Spleen (tissue), 11 donors: ENCODE results near the gene MIPEP. TPM values are rescaled to one million over a fixed set of nuclear protein-coding genes. Genes with fewer than 3 reads are reported as not detected.

ENCODE experiments used
- DNase-seq: peaks from one replicate; pipeline ENCODE4 v3.0.0-alpha.2; 2020
- H3K27ac ChIP-seq, 8 donors: fragments of 200-600 bp; sonication (generic) in 7 of 8; 1 replicate in 4 of 8; 2 replicates in 4 of 8; pipeline versions ENCODE4 v1.5.0 to v1.8.0; 2016 to 2021; ENCODE audit warnings: inconsistent platforms in 4 of 8, mild to moderate bottlenecking in 4 of 8, moderate library complexity in 1 of 8
- H3K27me3 ChIP-seq, 7 donors: fragments of 200-600 bp; sonication (generic) in 6 of 7; replicated peaks in 1 of 7; 1 replicate in 4 of 7; 2 replicates in 3 of 7; pipeline versions ENCODE4 v1.5.0 to v1.8.0; 2016 to 2021; ENCODE audit warnings: inconsistent platforms in 3 of 7, mild to moderate bottlenecking in 1 of 7
- H3K36me3 ChIP-seq, 6 donors: fragments of 200-600 bp; sonication (generic) in 5 of 6; 1 replicate in 4 of 6; 2 replicates in 2 of 6; pipeline versions ENCODE4 v1.5.0 to v1.8.0; 2016 to 2021; ENCODE audit warnings: inconsistent platforms in 2 of 6
- H3K4me1 ChIP-seq, 6 donors: fragments of 200-600 bp; sonication (generic) in 5 of 6; 1 replicate in 3 of 6; 2 replicates in 3 of 6; pipeline versions ENCODE4 v1.5.0 to v1.8.0; 2016 to 2021; ENCODE audit warnings: inconsistent platforms in 3 of 6
- H3K4me3 ChIP-seq, 8 donors: fragments of 200-600 bp; sonication (generic) in 7 of 8; 1 replicate in 4 of 8; 2 replicates in 4 of 8; pipeline versions ENCODE4 v1.5.0 to v1.8.0; 2016 to 2021; ENCODE audit warnings: inconsistent platforms in 4 of 8, mild to moderate bottlenecking in 4 of 8, moderate library complexity in 2 of 8
- H3K9me3 ChIP-seq, 8 donors: fragments of 200-600 bp; sonication (generic) in 7 of 8; 1 replicate in 4 of 8; 2 replicates in 4 of 8; pipeline versions ENCODE4 v1.5.0 to v1.8.0; 2016 to 2021; ENCODE audit warnings: inconsistent platforms in 4 of 8
- CTCF ChIP-seq, 11 experiments: fragments of 200-600 bp in 7 of 11; fragments of 450-650 bp in 4 of 11; sonication (generic) in 4 of 11; IDR thresholded peaks in 8 of 11; conservative IDR thresholded peaks in 3 of 11; 1 replicate in 7 of 11; 2 replicates in 4 of 11; pipeline versions ENCODE4 v1.4.0 to v1.8.0; 2016 to 2021; ENCODE audit warnings: antibody characterized with exemption in 11 of 11, inconsistent platforms in 4 of 11, mild to moderate bottlenecking in 1 of 11
- POLR2A ChIP-seq, 3 donors: fragments of 450-650 bp; IDR thresholded peaks; one replicate each; pipeline ENCODE4 v1.5.1; 2017; ENCODE audit warnings: antibody characterized with exemption in 3 of 3, mild to moderate bottlenecking in 1 of 3
- POLR2AphosphoS5 ChIP-seq, 3 donors: sonication (generic); formaldehyde crosslinking; IDR thresholded peaks; one replicate each; pipeline ENCODE4 v1.5.1; 2017; ENCODE audit warnings: antibody characterized with exemption in 3 of 3
- WGBS, 5 donors: extraction: QIAGEN DNeasy Blood & Tissue Kit in 3 of 5; methylation state at CpG; one replicate each; pipeline versions ENCODE4 v1.1.5 to v1.1.7; 2013 to 2018; 5-methylcytosine and 5-hydroxymethylcytosine counted together
- intact Hi-C: fragments of 100-400 bp; cut with DNase I; formaldehyde crosslinking; loops from one replicate; pipeline ENCODE4 v1.15.0; 2023; ENCODE audit warnings: low total_unique reads
- polyA plus RNA-seq, 3 donors: library from polyadenylated mRNA; stranded (reverse); fragments of 200-250 nt; gene quantifications; one replicate each; pipeline ENCODE4 v1.2.1, GENCODE V29; 2013
- total RNA-seq, 7 donors: library from RNA; depleted of rRNA in 3 of 7; stranded (reverse); fragments of >200 nt in 3 of 7; fragmentation: NEBNext Ultra II Directional in 4 of 7; extraction: Animal tissue kit (Norgen Biotek cat#: 25700) in 4 of 7; gene quantifications; one replicate each; pipeline versions ENCODE4 v1.1.0 to v1.2.1, GENCODE V29; 2016 to 2021
- donor health status: healthy with polysubstance abuse.
- donor health status: DM: no; HTN: no; CAD: no; lungs with moderate emphysema.
- donor health status: DM: no; HTN: no; CAD: no.
- donor health status: Bipolar disorder and iron deficiency.
- donor health status: healthy.
- donor health status: DM: no; HTN: no; CAD: no.
- donor health status: DM: yes; HTN: yes; CAD: no.

MIPEP gene
- total and polyA plus RNA-seq, 10 donors: 7.2 to 16.3 (median 10.8) TPM

GRCh38 chr13:23805821-23806220 lies 83.4 kb downstream of the MIPEP start:
- no peak for DNase-seq

GRCh38 chr13:23805122-23805521 lies 84.1 kb downstream of the MIPEP start:
- Histone ChIP-seq H3K4me1 (peaks cover 0 to 35% (median 10%) of the 10 kb centered on the region in 6 donors), H3K27me3 (no peaks in the 10 kb centered on the region), H3K36me3 (peaks cover 0 to 29% (median 6%) of the 10 kb centered on the region in 6 donors), H3K9me3 (no peaks in the 10 kb centered on the region), H3K27ac (no peak overlapping the region), H3K4me3 (no peak overlapping the region)
- DNase-seq: no peak
- intact Hi-C loops: no loop called here
- TF ChIP-seq POLR2AphosphoS5 (IDR thresholded peaks at IDR 0.05) (no peak), POLR2A (IDR thresholded peaks at IDR 0.05) (no peak), CTCF (IDR thresholded peaks at IDR 0.05 in 8 of 11, conservative IDR thresholded peaks at IDR 0.05 in 3 of 11) (no peak)
- WGBS, 5 donors: 88 to 94% (median 93%) methylated on average over 5 of the region's 5 CpGs

More at GRCh38 chr13:23805821-23806220, 83.4 kb downstream of the MIPEP start:
- Histone ChIP-seq H3K4me1 (peaks cover 0 to 37% (median 11%) of the 10 kb centered on the region in 6 donors), H3K9me3 (no peaks in the 10 kb centered on the region), H3K4me3 (no peak overlapping the region), H3K27me3 (no peaks in the 10 kb centered on the region), H3K36me3 (peaks cover 0 to 29% (median 6%) of the 10 kb centered on the region in 6 donors), H3K27ac (no peak overlapping the region)
- 77 to 100% (median 91%) methylated on average over 1 of the region's 1 CpG for whole genome bisulfite sequencing, 5 donors
- intact Hi-C loops: no loop called here
- TF ChIP-seq POLR2A (IDR thresholded peaks at IDR 0.05) (no peak), CTCF (IDR thresholded peaks at IDR 0.05 in 8 of 11, conservative IDR thresholded peaks at IDR 0.05 in 3 of 11) (no peak), POLR2AphosphoS5 (IDR thresholded peaks at IDR 0.05) (no peak)

- H3K4me3 ChIP-seq: no peak overlapping the region
- intact Hi-C loops: no loop called here
- H3K4me1 ChIP-seq: peaks cover 0 to 36% (median 12%) of the 10 kb centered on the region in 6 donors
- H3K9me3 ChIP-seq: peaks cover 0 to 3% (median 0%) of the 10 kb centered on the region in 8 donors
- no peak for DNase-seq
- H3K36me3 ChIP-seq: peaks cover 0 to 30% (median 6%) of the 10 kb centered on the region in 6 donors
- H3K27me3 ChIP-seq: no peaks in the 10 kb centered on the region
- TF ChIP-seq POLR2A (IDR thresholded peaks at IDR 0.05) (no peak), CTCF (IDR thresholded peaks at IDR 0.05 in 8 of 11, conservative IDR thresholded peaks at IDR 0.05 in 3 of 11) (no peak), POLR2AphosphoS5 (IDR thresholded peaks at IDR 0.05) (no peak)
- 80 to 84% (median 82%) methylated on average over 1 of the region's 1 CpG for WGBS, 5 donors
- H3K27ac ChIP-seq: no peak overlapping the region
Measured at GRCh38 chr13:23804166-23804565, 85.0 kb downstream of the MIPEP start.

GRCh38 chr13:23801141-23801540 lies 88.1 kb downstream of the MIPEP start:
- H3K4me1 ChIP-seq: peaks cover 0 to 9% (median 3%) of the 10 kb centered on the region in 6 donors
- peaks cover 0 to 51% (median 6%) of the 10 kb centered on the region in 6 donors for H3K36me3 ChIP-seq
- no peak overlapping the region for H3K4me3 ChIP-seq
- WGBS, 5 donors: 91 to 99% (median 95%) methylated on average over 4 of the region's 4 CpGs
- intact Hi-C loops: no loop called here
- DNase-seq: no peak
- peaks cover 0 to 5% (median 0%) of the 10 kb centered on the region in 8 donors for H3K9me3 ChIP-seq
- no peaks in the 10 kb centered on the region for H3K27me3 ChIP-seq
- no peak for TF ChIP-seq POLR2A (IDR thresholded peaks at IDR 0.05)
- no peak for TF ChIP-seq CTCF (IDR thresholded peaks at IDR 0.05 in 8 of 11, conservative IDR thresholded peaks at IDR 0.05 in 3 of 11)
- no peak for TF ChIP-seq POLR2AphosphoS5 (IDR thresholded peaks at IDR 0.05)
- H3K27ac ChIP-seq: no peak overlapping the region
